Heart right ventricle (tissue), 16 donors: ENCODE data around the gene SPTBN1. TPM values are rescaled to one million over a fixed set of nuclear protein-coding genes. Genes with fewer than 3 reads are reported as not detected.

Source experiments
- ATAC-seq, 8 donors: fragments of 200-7000 bp; cut with Tn5 transposase; one replicate each; pipeline ENCODE4 v1.9.1; 2020; ENCODE audit warnings: mild to moderate bottlenecking in 8 of 8, moderate library complexity in 8 of 8, moderate number of reproducible peaks in 1 of 8
- DNase-seq, 2 donors: peaks; one replicate each; pipeline ENCODE4 v3.0.0-alpha.2; 2020
- H3K27ac ChIP-seq, 10 donors: fragments of 200-600 bp; sonication (generic) in 2 of 10; one replicate each; pipeline versions ENCODE4 v1.5.0 to v1.8.0; 2020 to 2022; ENCODE audit warnings: mild to moderate bottlenecking in 3 of 10
- H3K27me3 ChIP-seq, 7 donors: fragments of 200-600 bp; one replicate each; pipeline ENCODE4 v1.8.0; 2021 to 2022; ENCODE audit warnings: mild to moderate bottlenecking in 2 of 7
- H3K36me3 ChIP-seq, 9 donors: fragments of 200-600 bp; sonication (generic) in 1 of 9; one replicate each; pipeline versions ENCODE4 v1.5.0 to v1.8.0; 2020 to 2022; ENCODE audit warnings: mild to moderate bottlenecking in 2 of 9
- H3K4me1 ChIP-seq, 9 donors: fragments of 200-600 bp; sonication (generic) in 1 of 9; one replicate each; pipeline versions ENCODE4 v1.5.0 to v1.8.0; 2020 to 2022; ENCODE audit warnings: mild to moderate bottlenecking in 4 of 9
- H3K4me3 ChIP-seq, 10 donors: fragments of 200-600 bp; sonication (generic) in 2 of 10; one replicate each; pipeline versions ENCODE4 v1.5.0 to v1.8.0; 2020 to 2022; ENCODE audit warnings: mild to moderate bottlenecking in 7 of 10, moderate library complexity in 2 of 10
- H3K9me3 ChIP-seq, 11 donors: fragments of 200-600 bp in 10 of 11; sonication (generic) in 2 of 11; one replicate each; pipeline versions ENCODE4 v1.5.0 to v1.8.0; 2013 to 2022; ENCODE audit warnings: mild to moderate bottlenecking in 2 of 11, control low read depth in 1 of 11, moderate library complexity in 1 of 11
- CTCF ChIP-seq, 9 donors: fragments of 200-600 bp; sonication (generic) in 2 of 9; IDR thresholded peaks; one replicate each; pipeline versions ENCODE4 v1.5.0 to v1.8.0; 2021 to 2022; ENCODE audit warnings: antibody characterized with exemption in 9 of 9, mild to moderate bottlenecking in 5 of 9, moderate library complexity in 1 of 9
- WGBS, 2 donors: extraction: QIAGEN DNeasy Blood & Tissue Kit; methylation state at CpG; one replicate each; pipeline ENCODE4 v1.1.7; 2013; ENCODE audit warnings: inconsistent platforms in 1 of 2; 5-methylcytosine and 5-hydroxymethylcytosine counted together
- intact Hi-C, 10 donors: fragments of 100-400 bp; cut with DNase I; formaldehyde crosslinking; loops; one replicate each; pipeline versions ENCODE4 v1.11.1 to v1.14.2; 2022
- polyA plus RNA-seq, 2 donors: library from polyadenylated mRNA; stranded (reverse); fragments of 200-250 nt; gene quantifications; one replicate each; pipeline ENCODE4 v1.2.3, GENCODE V29; 2013
- total RNA-seq, 10 donors: library from RNA; stranded (reverse); fragmentation: NEBNext Ultra II Directional in 3 of 10; extraction: Animal tissue kit (Norgen Biotek cat#: 25700) in 3 of 10; gene quantifications; one replicate each; pipeline versions ENCODE4 v1.2.1 to v1.2.4, GENCODE V29; 2021 to 2023
- donor health status: Arrhythmogenic right ventricular cardiomyopathy.
- donor health status: ischemic (EF 13 %, LVEDD 7.1; RV severe dilation, severe dysfunction).
- donor health status: healthy with polysubstance abuse.
- donor health status: DM: no; HTN: yes; CAD: no.
- donor health status: DM: no; HTN: no; CAD: no.
- donor health status: ischemic (EF 25% LVEDD 6.9; RV normal size, moderate dysfunction).
- donor health status: ischemic (EF 25% LVEDD 5.7; RV mildly dilated, moderate dysfunction).
- donor health status: healthy.
- donor health status: DM: yes; HTN: yes; CAD: no.
- donor health status: Ischemic cardiomyopathy.
- donor health status: ischemic (EF 35%, LVEDD 5.7; RV mildly dilated, moderate dysfunction).
- donor health status: nonischemic (EF 11% LVEDD 7.7; RV severe dilation, severe dysfunction).
- donor health status: DM: yes; HTN: yes; CAD: no.
- donor health status: PGD.
- donor health status: ischemic (EF 29% LVEDD 5.4; RV normal size, mild dysfunction).
- donor health status: nonischemic (EF 23%, LVEDD 6.1; RV moderate dilation, normal function).

SPTBN1 gene
- total and polyA plus RNA-seq, 12 donors = 91.1 to 643 (median 494) TPM

- H3K4me3 ChIP-seq = no peak overlapping the region
- no peaks in the 10 kb centered on the region for H3K9me3 ChIP-seq
- H3K36me3 ChIP-seq = peaks cover 5 to 100% (median 94%) of the 10 kb centered on the region in 9 donors
- peak overlapping the region in 1 of 10 donors; percentile 28 for H3K27ac ChIP-seq
- intact Hi-C loops = loop anchor here in 1 of 10 donors (10.0 kb wide), 1 partner anchor 130 kb away; no protein-coding TSS in a partner anchor
- 88 to 92% methylated on average over 14 of the region's 14 CpGs for WGBS, 2 donors
- H3K27me3 ChIP-seq = no peaks in the 10 kb centered on the region
- no peak for DNase-seq
- peaks cover 0 to 40% (median 27%) of the 10 kb centered on the region in 9 donors for H3K4me1 ChIP-seq
- no peak for TF ChIP-seq CTCF (IDR thresholded peaks at IDR 0.05)
- no peak for ATAC-seq
Observed at GRCh38 chr2:54655046-54655809, 199.1 kb downstream of the SPTBN1 start.

GRCh38 chr2:54656863-54657262 is 200.7 kb downstream of the SPTBN1 start:
- ATAC-seq (no peak), DNase-seq (no peak)
- 77 to 86% methylated on average over 3 of the region's 3 CpGs for WGBS, 2 donors
- Histone ChIP-seq H3K36me3 (peaks cover 5 to 100% (median 94%) of the 10 kb centered on the region in 9 donors), H3K27ac (peak overlapping the region in 5 of 10 donors; percentile 7 to 75 (median 70)), H3K27me3 (no peaks in the 10 kb centered on the region), H3K4me3 (no peak overlapping the region), H3K9me3 (no peaks in the 10 kb centered on the region), H3K4me1 (peaks cover 0 to 46% (median 27%) of the 10 kb centered on the region in 9 donors)
- no peak for TF ChIP-seq CTCF (IDR thresholded peaks at IDR 0.05)
- intact Hi-C loops = loop anchor here in 1 of 10 donors (10.0 kb wide), 1 partner anchor 132 kb away; no protein-coding TSS in a partner anchor

- Histone ChIP-seq H3K27ac (peak overlapping the region in 9 of 10 donors; percentile 2 to 75 (median 50)), H3K36me3 (peaks cover 5 to 100% (median 94%) of the 10 kb centered on the region in 9 donors), H3K4me1 (peaks cover 0 to 46% (median 24%) of the 10 kb centered on the region in 9 donors), H3K4me3 (no peak overlapping the region), H3K27me3 (no peaks in the 10 kb centered on the region), H3K9me3 (no peaks in the 10 kb centered on the region)
- WGBS, 2 donors = 71 to 75% methylated on average over 12 of the region's 12 CpGs
- TF ChIP-seq CTCF (IDR thresholded peaks at IDR 0.05) = peak in 8 of 9 donors; percentile 29 to 69 (median 61)
- DNase-seq (no peak), ATAC-seq (peak; percentile 55 to 79 (median 66))
- intact Hi-C loops = loop anchor here in 1 of 10 donors (10.0 kb wide), 1 partner anchor 133 kb away; no protein-coding TSS in a partner anchor
Observed at GRCh38 chr2:54657664-54658083, 201.5 kb downstream of the SPTBN1 start.

GRCh38 chr2:54658564-54659071 is 202.5 kb downstream of the SPTBN1 start:
- no peak for TF ChIP-seq CTCF (IDR thresholded peaks at IDR 0.05)
- DNase-seq (no peak), ATAC-seq (peak in 4 of 8 donors; percentile 25 to 42 (median 30))
- Histone ChIP-seq H3K4me3 (no peak overlapping the region), H3K36me3 (peaks cover 1 to 100% (median 94%) of the 10 kb centered on the region in 9 donors), H3K4me1 (peaks cover 0 to 46% (median 23%) of the 10 kb centered on the region in 9 donors), H3K27ac (peak overlapping the region in 8 of 10 donors; percentile 2 to 75 (median 58)), H3K27me3 (no peaks in the 10 kb centered on the region), H3K9me3 (no peaks in the 10 kb centered on the region)
- intact Hi-C loops = loop anchor here in 1 of 10 donors (10.0 kb wide), 1 partner anchor 134 kb away; no protein-coding TSS in a partner anchor
- 75 to 76% methylated on average over 1 of the region's 1 CpG for WGBS, 2 donors
